ENCODE measurements around the gene PIGK.
"Not testable (repeated sequence)": the region's sequence is repeated elsewhere in the genome, so short reads cannot be mapped to it uniquely, and the experiment has no call there.

Gene PIGK

DNA sequence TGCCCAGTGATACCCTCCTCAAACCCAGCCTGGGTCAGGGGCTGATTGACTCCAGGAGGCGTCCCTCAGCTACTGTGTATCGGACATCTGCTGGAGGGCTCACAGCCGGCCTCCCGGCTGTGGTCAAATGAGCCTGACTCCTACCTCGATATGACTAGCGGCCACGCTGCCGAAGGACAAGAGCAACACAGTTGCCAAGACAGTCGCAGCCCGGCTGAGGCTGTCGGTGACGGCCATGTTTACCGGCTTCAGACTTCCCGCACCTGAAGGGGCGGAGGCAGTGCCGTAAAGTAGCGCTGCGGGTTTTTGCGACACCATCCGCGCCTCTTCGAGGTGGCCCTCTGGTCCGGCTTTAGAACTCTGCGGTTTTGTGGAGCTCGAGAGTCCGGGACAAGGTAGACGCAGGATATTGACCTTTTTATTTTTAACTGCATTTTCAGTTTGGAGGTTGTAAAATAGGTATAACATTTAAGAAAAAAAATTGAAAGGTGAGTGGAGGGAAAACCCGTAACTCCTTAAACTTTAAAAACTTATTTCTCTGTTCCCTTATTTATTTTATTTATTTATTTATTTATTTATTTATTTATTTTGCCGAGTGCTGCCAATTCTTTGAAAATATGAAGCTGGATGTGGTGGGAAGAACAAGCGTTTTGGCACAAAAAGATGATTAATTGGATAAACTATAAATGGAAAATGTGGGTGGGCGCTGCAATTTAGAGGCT, at the start of gene PIGK:
TSS of gene PIGK (minus strand) at position 265 of the 722 bp plus-strand sequence. CDS start at position 237, 28 bp downstream.
- peak; percentile 23 to 88 (median 70) for DNase-seq

DNA sequence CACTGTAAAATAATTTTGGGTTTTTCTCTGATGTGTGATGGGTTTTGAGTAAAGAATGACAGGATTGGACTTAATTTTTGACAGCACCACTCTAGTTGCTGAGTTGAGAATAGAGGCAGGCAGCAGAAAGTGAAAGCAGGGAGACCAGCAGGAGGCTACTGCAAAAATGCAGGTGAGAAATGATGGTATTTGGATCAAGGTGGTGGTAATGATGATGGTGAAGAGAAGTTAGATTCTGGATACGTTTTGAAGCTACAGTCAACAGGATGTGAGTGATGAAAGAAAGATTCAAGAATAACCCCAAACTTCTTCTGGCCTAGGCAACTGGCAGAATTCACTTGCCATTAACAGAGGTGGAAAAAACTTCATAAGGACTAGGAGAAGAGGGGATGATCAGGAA, 47.8 kb upstream of the PIGK start:
- DNase-seq, result no peak

DNA sequence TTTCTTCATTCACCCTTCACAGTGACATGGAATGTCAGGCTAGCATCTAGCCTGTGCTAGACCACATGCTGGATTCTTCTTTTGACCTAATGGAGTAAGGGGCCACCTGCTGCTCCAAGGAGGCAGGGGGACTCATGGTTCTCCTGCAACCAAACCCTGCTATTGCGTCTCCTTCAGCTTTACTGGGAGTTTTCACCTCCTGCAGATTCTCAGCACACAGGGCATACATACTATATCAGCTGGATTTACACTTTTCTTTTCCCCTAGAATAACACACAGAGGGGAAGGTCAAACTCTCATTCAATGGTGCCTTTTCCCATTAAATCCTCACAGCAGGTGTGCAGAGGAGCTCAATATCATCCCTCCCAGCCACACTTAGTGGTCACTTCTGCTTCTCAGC, 46.0 kb upstream of the PIGK start:
- no peak for DNase-seq

DNA sequence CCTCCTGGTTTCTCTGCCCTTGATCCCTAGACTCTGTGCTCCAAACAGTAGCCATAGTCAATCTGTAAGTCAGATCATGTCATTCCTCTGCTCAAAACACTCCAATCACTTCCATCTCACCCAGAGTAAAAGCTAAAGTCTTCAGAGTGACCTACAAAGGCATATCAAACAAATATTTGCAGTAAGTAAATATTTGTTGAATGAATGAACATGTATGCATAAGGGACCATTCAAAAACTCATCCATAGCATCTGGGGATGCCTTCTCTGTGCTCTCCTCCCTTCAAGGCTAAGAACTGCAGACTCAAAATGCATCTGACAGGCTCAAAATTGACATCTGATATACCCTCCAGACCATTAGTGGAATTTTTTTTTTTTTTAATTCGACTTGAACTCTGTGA, 44.5 kb upstream of the PIGK start:
- no peak for DNase-seq

DNA sequence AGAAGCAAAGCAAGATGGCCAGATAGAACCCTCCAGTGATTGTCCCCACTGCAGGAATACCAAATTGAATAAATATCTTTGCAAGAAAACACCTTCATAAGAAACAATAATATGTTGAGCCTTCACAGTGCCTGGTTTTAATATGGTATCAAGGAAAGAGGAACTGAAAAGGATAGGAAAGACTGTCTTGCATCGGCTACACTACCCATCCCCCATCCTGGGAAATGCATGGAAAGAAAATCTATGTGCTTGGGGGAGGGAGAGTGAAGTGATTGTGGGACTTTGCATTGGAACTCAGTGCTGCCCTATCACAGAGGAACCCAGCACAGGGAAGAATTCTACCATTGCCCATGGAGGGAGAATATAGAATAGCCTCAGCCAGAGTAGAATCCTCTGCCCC, 34.0 kb upstream of the PIGK start:
- no peak for DNase-seq

DNA sequence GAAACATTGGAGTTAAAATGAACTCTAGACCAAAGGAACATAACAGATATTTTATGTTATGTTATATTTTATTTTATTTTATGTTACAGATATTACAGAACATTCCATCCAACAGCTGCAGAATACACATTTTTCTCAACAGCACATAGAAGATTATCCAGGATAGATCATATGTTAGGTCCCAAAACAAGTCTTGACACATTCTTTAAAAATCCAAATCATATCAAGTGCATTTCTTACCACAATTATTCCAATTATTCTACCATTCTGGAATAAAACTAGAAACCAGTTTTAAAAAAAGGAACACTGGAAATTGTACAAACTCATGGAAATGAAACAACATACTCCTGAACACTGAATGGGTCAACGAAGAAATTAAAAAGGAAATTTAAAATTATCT, 30.9 kb upstream of the PIGK start:
- DNase-seq, result no peak

DNA sequence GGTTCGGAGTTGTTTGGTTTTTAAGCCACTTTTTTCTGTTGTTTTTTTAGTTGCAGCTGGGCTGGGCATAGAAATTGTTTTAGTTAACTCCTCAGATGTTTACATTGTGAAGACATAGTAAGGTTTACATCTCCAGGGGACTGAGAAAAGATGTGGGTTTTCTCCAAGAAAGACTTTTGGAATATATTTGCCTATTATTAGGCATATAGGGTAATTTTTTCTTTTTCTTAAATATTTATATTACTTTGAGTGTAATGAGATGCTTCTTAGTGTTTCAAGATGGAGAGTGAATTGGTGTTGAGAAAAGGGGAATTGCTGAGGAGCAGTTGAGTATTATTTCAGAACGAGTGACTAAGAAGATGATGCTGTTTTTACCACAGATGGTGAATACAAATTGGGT, 26.6 kb upstream of the PIGK start:
- no peak for DNase-seq

DNA sequence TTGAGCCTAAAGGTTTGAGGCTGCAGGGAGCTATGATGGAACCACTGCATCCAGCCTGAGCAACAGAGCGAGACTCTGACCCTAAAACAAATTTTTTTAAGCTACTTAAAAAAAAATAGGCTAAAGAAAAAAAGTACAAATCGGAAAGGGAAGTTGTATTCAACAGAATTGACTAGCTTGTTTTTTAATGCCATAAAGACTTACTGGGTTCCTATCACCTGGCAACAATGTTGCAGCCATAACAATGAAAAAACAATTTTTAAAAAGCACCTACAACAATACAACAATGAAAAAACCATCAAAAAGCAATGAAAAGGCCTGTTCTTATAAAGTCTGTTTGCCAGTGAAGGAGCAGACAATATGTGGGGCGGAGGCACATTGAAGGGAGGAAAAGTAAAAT, 20.1 kb upstream of the PIGK start:
- DNase-seq, result no peak

DNA sequence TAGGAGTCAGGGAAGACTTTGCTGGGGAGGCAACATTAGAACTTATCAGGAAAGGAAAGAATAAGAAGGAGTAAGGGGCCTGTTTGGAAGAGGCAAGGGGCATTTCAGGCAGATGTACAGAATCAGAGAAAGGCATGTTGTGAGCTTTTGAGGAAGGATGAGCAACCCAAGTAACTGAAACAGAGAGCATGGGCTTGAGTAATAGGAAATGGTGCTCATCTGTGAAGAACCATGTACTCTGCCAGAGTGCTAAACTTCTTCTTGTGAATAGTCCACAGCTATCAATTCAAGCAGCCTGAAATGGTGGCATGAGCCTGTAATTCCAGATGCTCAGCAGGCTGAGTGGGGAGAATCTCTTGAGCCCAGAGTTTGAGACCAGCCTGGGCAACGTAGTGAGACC, 19.2 kb upstream of the PIGK start:
- DNase-seq, result no peak

DNA sequence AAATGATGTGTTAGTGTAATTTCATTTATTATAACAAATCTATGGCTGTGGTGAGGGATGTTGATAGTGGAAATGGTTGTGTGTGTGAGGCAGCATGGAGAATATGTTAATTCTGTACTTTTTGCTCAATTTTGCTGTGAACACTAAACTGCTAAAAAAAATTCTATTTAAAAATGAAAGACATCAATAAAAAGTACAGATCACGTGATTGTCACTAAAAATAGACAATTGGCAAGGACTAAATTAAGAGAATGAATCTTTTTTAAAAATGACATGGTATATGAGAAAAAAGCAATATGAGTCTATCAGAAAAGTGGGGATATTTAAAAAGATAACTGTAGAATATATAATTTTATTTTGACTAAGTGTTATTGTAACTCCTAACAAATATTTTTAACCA, 15.7 kb upstream of the PIGK start:
- no peak for DNase-seq

DNA sequence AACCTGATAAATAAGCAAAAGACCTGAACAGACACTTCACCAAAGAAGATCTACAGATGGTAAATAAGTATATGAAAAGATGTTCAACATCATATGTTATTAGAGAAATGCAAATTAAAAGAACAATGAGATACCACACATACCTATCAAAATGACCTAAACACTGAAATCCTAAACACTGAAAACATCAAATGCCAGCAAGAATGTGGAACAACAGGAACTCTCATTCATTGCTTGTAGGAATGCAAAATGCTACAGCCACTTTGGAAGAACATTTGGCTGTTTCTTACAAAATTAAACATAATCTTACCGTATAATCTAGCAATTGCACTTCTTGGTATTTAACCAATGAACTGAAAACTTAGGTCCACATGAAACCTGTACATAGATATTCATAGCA, 14.9 kb upstream of the PIGK start:
- DNase-seq, result no peak

DNA sequence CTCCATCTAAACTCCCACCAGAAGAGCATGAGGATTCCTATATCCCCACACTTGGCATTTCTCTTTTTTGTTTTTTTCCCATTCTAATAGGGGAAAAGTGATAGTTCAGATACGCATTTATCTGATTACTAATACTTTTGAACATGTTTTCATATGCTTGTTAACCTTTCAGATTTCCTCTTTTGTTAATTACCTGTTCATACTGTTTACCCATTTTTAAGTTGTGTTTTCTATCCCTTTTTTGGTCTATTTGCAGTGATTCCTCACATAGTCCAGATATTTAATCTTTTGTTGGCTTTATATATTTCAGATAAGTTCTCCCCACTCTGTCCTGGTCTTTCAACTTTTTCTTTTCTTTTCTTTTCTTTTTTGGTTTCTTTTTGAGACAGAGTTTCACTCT, 13.6 kb upstream of the PIGK start:
- no peak for DNase-seq

DNA sequence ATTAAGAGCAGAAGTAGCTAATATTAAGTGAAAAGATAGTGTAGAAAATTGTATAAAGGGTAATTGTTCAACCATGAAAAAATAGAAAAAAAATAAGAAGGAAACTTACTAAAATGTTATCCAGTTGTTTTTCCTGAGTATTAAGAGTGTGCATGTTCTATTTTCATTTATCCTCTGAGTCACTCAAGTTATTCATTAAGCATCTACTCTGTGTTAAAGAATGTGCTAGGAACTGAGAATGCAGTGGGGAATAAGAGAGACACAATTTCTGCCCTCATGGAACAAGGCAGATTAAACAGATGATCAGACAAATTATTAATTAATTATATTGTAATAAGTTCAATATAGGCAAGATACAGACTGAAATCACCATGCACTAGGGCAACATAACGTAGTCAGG, 10.8 kb upstream of the PIGK start:
- no peak for DNase-seq

DNA sequence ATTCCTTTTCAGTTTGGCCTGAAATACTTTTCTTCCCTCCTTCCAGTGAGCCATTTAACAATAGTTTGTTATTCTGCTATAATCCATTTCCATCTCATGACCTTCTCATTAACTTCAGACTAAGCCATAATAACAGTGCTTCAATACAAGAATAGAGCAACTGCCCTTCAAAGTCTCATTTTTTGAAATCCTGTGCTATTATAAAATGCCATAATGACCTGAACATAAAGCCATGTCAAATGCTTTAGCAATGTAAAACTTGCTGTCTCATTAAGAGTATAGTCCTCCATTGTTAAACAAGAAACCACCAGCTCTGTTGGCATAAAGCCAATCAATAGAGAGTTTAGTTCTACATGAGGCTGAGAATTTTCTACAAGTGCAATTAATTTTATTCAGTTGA, 9.6 kb upstream of the PIGK start:
- DNase-seq, result no peak

DNA sequence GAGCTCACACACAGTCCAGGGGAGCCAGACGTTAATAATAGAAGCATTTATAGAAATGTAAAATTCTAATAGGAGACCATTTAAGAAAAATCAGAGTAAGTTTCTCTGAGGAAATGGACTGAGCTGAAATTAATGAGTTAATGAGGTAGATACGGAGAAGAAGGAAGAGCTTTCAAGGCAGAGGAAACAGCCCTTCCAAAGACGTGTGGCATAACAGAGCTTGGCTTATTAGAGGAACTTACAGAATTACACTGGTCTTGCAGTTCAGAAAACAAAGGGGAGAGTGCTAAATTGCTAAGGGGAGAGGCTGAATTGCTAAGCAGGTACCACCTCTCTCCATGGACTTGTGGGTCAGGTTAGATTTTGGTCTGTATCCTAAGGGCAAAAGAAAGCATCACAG, 8.2 kb upstream of the PIGK start:
- DNase-seq, result no peak

DNA sequence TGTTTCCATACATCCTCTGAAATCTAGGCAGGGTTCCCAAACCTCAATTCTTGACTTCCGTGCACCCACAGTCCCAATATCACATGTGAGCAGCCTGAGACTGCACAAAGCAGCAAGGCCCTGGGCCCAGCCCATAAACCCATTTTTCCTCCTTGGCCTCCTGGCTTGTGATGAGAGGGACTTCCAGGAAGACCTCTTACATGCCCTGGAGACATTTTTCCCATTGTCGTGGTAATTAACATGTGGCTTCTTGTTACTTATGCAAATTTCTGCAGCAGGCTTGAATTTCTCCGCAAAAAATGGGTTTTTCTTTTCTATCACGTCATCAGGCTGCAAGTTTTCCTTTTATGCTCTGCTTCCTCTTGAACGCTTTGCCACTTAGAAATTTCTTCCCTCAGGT, 3.3 kb upstream of the PIGK start:
- no peak for DNase-seq

DNA sequence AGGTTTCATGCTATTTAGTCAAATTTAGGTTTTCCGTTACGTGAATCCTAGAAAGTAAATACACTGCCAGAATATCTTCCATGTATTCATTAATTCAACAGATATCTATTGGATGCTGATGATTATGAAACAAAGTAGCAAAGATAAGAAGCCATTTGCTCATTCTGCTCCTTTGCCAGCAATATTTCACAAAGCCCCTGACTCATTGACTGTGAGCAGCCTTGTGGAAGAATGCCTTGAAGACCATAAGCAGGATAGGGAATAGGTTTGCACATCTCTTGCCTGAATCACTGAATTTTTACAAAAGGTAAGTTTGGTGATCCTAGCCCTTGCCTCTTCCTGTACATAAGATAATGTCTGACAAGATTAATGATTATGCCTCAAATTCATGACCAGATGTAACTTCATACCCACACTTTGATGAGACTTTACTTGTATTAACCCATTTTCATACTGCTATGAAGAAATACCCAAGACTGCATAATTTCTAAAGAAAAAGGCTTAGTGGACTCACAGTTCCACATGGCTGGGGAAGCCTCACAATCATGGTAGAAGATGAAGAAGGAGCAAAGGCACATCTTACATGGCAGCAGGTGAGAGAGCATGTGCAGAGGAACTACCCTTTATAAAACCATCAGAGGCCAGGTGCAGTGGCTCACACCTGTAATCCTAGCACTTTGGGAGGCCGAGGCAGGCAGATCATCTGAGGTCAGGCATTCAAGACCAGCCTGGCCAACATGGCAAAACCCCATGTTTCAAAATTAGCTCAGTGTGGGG, 1.6 kb upstream of the PIGK start:
- DNase-seq, result peak in 1 of 51 donors; percentile 2

DNA sequence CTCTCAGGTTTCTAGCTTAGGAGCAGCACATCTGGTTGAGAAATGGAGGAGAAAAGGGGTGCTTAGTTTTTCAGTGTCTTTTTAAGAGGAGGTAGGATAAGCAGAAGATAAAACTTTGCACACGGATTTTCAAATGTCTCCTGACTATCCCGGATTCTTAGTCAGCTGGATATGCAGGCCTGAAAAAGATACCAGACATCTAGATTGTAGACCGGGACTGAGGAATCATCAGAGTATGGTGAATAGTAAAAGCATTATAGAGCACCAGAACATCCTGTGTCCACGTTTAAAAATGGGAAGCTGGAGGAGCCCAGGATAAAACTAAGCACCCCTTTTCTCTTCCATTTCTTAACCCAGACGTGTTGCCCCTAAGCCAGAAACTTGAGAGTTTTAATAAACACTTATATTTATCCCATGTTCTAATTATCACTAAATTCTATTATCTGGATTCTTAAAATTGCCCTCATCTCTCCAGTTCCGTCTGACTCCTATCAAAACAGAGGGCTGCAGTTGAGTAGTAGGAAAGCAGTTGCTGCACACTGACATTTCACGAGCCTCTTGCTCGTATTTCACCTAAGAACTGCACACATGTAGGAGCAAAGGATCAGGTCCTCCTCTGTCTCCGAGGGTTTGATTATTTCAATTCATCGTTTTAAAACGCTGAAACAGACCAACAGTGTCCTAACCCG, 609 bp downstream of the PIGK start:
- DNase-seq, result peak in 1 of 51 donors; percentile 32

DNA sequence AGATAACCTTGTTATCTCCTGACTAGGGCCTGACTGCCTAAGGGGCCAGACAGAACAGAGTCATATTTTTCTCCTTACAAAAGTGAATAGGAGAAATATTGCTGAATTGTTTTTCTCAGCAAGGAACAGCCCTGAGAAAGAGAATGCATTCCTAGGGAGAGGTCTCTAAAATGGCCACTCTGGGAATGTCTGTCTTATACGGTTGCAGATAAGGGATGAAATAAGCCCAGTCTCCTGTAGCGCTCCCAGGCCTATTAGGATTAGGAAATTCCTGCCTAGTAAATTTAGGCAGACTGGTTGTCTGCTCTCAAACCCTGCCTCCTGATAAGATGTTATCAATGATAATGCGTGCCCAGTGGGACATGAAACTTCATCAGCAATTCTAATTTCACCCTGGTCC, 15.2 kb downstream of the PIGK start:
- not testable (repeated sequence) for DNase-seq

DNA sequence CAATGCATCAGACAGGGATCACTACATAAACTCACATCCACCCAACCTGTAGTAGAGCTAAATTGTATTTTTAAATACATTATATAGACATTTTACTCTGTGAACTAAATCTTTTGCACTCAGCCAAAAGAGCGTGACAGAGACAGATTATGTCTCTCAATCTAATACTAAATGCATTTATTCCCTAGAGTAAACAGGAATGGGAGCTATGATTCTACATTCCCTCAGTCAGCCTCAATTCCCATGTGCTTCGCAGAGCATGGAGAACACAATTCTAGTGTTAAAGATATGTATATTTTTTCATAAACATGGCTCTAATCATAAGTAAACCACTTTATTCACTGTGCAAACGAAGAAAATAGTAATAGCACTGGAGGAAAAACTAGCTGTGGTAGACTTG, 16.5 kb downstream of the PIGK start:
- no peak for DNase-seq

DNA sequence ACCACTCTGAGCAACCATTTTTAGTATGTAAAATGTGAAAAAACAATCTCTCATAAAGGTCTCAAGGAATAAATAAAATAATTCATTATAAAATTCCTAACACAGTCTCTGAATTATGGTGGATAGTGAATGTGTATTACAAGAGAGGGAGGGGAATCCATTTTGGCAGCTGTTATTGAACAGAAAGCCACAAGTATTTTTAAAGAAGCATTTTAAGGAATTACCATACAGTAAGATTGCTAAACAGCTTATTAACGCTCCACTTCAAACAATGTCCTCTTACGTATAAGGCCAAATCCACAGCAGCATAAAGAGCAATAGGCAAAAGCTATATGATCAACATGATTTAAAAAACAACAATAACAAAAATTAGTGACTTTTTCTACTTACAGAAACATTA, 18.4 kb downstream of the PIGK start:
- no peak for DNase-seq

DNA sequence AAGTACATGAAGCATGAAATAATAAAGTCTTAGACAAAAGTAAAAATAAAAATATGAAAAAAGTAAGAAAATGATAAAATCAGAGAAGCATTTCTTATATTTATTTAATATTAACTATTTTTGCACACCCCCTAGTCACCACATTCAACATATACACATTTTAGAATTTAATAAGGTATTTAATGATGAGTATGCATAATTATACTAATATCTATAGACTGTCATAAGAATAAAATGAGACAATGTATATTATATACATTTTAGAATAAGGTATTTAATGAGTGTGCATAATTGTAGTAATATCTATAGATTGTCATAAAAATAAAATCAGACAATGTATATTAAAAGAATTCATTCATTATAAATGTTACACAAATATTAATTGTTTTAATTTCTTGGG, 18.9 kb downstream of the PIGK start:
- DNase-seq, result no peak

DNA sequence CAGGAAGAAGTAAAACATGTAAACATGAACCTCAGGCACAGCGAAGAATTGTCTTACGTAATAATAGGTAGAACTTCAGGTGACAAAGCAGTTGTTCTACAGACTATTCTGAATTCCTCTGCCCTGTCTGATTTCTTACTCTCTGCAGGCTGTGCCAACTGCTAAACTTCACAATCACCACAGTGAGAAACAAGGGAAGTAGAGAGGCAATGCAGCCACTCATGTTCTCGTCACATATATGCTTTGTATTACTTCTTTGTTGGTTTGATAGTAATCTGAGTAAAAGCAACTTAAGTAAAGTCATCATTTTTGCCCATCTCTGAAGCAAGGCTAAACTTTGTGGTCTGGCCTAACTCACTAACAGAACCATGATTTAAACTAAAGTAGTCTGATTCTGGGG, 21.9 kb downstream of the PIGK start:
- no peak for DNase-seq

Data from hypothalamus (tissue), 51 donors.